Activated CD8-positive, alpha-beta T cell treated with anti-CD3 and anti-CD28 coated beads for 36 hours (primary cell): Measurements from ENCODE around the gene CIPC. TPM values are rescaled to one million over a fixed set of nuclear protein-coding genes. Genes with fewer than 3 reads are reported as not detected.
A peak's percentile ranks its signal among the peaks of the same experiment; 100 is the strongest.

Source experiments
- ATAC-seq: fragments of 200-7000 bp; cut with Tn5 transposase; one replicate; pipeline ENCODE4 v1.10.0; 2021; ENCODE audit warnings: mild to moderate bottlenecking, moderate library complexity
- CTCF ChIA-PET: fragments of 350-600 bp; sonication (Branson Sonifier 250); formaldehyde crosslinking; loops from one replicate; lab custom pipeline; 2021; ENCODE audit warnings: antibody characterized with exemption; lab: Charles Lee
- POLR2A ChIA-PET: fragments of 350-600 bp; sonication (Branson Sonifier 250); formaldehyde crosslinking; loops from one replicate; lab custom pipeline; 2021; ENCODE audit warnings: antibody characterized with exemption; lab: Charles Lee
- DNase-seq: peaks from one replicate; pipeline ENCODE4 v3.0.0-alpha.2; 2020
- H3K27ac Mint-ChIP-seq: one replicate; pipeline ENCODE4 v1.8.0; 2021; ENCODE audit warnings: mild to moderate bottlenecking, mixed read lengths
- H3K27me3 Mint-ChIP-seq: one replicate; pipeline ENCODE4 v1.8.0; 2021; ENCODE audit warnings: mixed read lengths
- H3K36me3 Mint-ChIP-seq: one replicate; pipeline ENCODE4 v1.8.0; 2021; ENCODE audit warnings: low read depth, mixed read lengths
- H3K4me1 Mint-ChIP-seq: one replicate; pipeline ENCODE4 v1.8.0; 2021; ENCODE audit warnings: low read depth, mixed read lengths
- H3K4me3 Mint-ChIP-seq: one replicate; pipeline ENCODE4 v1.8.0; 2021; ENCODE audit warnings: mild to moderate bottlenecking, moderate library complexity, mixed read lengths
- H3K9me3 Mint-ChIP-seq: one replicate; pipeline ENCODE4 v1.8.0; 2021; ENCODE audit warnings: mixed read lengths
- intact Hi-C: fragments of 100-400 bp; cut with micrococcal nuclease; formaldehyde crosslinking; loops from one replicate; pipeline ENCODE4 v1.10.0; 2022
- total RNA-seq, 2 experiments: library from RNA; stranded (reverse); gene quantifications; one replicate each; pipeline ENCODE4 v1.2.3, GENCODE V29; 2021
- TF ChIP-seq, protein P1 (sequence below): fragments of 200-600 bp; IDR thresholded peaks from one replicate; pipeline ENCODE4 v1.8.0; 2022; ENCODE audit warnings: antibody characterized with exemption, mild to moderate bottlenecking

Gene CIPC
- total RNA-seq, 2 experiments from 2014 or later = 8.8 to 9.6 TPM

DNA sequence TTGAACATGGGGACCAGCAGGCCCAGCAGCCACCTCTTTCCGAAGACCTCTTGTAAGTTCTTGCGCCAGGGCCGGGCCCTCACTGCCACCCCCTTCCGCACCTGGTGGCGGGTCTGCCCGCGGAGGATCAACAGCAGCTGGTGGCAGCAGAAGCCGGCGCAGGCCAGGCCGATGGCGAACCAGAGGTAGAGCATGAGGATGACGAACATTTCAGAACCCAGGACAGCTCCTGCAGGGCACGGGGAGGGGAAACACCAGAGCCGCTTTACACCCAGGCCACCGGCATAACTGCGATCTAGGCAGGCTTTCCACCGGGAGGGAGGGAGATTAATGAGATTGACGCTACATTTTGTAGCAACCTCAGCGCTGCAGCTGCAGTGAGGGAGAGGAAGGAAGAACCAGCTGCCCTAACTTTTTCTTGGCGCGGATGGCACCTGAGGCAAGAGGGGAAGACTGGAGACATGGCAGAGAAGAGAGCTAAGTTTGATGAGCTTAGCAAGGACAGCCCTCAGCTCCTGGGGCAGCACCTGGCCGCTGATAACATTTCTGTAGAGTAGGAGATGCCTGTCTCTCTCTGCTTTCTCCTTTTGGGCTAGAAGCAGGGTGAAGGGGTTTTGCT is 35.8 kb downstream of the CIPC start:
- TF ChIP-seq, protein P1, sequence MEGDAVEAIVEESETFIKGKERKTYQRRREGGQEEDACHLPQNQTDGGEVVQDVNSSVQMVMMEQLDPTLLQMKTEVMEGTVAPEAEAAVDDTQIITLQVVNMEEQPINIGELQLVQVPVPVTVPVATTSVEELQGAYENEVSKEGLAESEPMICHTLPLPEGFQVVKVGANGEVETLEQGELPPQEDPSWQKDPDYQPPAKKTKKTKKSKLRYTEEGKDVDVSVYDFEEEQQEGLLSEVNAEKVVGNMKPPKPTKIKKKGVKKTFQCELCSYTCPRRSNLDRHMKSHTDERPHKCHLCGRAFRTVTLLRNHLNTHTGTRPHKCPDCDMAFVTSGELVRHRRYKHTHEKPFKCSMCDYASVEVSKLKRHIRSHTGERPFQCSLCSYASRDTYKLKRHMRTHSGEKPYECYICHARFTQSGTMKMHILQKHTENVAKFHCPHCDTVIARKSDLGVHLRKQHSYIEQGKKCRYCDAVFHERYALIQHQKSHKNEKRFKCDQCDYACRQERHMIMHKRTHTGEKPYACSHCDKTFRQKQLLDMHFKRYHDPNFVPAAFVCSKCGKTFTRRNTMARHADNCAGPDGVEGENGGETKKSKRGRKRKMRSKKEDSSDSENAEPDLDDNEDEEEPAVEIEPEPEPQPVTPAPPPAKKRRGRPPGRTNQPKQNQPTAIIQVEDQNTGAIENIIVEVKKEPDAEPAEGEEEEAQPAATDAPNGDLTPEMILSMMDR = no peak
- DNase-seq (peak; percentile 81), ATAC-seq (peak; percentile 96)
- Mint-ChIP-seq H3K9me3 (no peaks in the 10 kb centered on the region), H3K4me3 (no peak overlapping the region), H3K27ac (no peak overlapping the region), H3K36me3 (no peaks in the 10 kb centered on the region), H3K4me1 (no peaks in the 10 kb centered on the region), H3K27me3 (peaks cover 47% of the 10 kb centered on the region)
- CTCF ChIA-PET = interaction anchor here (1.0 to 4.5 kb wide), 10 partner anchors 8 to 182 kb away, joined by 3 to 32 read pairs (median 6); no protein-coding TSS in a partner anchor
- POLR2A ChIA-PET = interaction anchor here (1.0 to 1.5 kb wide), 2 partner anchors 12 to 77 kb away, joined by 3 read pairs; no protein-coding TSS in a partner anchor
- intact Hi-C loops = no loop called here

DNA sequence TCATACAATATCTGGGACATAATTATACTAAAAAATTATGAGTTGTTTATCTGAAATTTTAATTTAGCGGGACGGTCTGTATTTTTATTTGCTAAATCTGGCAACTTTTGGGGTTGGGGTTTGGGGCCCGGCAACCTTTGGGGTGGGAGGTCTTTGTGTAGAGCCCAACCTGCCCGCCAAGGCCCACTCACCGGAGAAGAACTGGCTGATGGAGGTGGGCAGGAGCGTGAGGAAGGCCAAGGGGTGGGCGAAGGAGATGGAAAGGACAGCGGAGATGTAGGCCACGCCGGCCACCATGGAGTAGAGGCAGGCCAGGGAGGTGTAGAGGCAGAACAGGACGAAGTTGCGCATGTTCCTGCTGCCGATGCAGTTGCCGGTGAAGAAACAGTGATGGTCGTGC is 41.0 kb downstream of the CIPC start:
- intact Hi-C loops = no loop called here
- Mint-ChIP-seq H3K27me3 (peaks cover 60% of the 10 kb centered on the region), H3K9me3 (no peaks in the 10 kb centered on the region), H3K4me1 (peaks cover 14% of the 10 kb centered on the region), H3K36me3 (no peaks in the 10 kb centered on the region), H3K27ac (no peak overlapping the region), H3K4me3 (no peak overlapping the region)
- no peak for DNase-seq
- CTCF ChIA-PET = no interaction called here
- TF ChIP-seq, protein P1 = no peak
- POLR2A ChIA-PET = no interaction called here
- no peak for ATAC-seq

DNA sequence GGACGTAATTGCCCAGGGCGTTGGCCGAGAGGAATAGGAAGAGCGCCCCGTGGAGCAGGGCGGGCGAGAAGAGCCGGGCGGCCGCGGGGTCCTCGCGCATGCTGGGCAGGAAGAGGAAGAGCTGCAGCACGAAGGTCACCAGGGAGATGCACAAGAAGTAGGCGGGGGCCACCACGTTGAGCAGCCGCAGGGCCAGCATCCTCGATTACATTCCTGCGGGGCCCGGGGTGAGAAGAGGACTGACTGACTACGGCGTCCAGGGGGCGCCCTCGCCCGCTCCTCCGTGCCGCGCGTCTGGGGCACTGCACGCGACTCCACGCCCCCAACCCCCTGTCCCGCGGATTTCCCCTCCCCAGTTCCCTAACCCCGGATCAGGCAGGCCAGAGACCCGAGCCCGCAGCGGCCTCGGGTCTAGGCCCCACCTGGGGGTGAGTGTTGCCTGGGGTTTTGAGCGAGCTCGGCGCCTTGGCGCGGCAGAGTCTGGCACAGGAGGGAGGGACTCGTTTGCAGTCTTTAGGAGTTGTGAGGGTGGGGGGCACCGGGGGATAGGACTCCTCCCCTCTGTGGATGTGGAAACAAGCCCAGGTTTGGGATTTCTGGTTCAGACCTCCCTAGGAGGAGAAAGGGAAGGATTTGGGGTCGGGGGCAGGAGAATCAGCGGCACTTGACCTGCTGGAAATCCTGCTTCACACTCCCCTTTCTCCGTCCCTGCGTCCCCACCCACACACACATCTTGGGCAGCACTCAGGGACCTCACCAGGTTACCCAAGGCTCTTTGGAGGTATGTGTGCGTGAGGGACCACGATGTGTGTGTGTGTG is 41.7 kb downstream of the CIPC start:
- H3K27me3 Mint-ChIP-seq = peaks cover 59% of the 10 kb centered on the region
- H3K36me3 Mint-ChIP-seq = no peaks in the 10 kb centered on the region
- no peaks in the 10 kb centered on the region for H3K9me3 Mint-ChIP-seq
- intact Hi-C loops = no loop called here
- CTCF ChIA-PET = interaction anchor here (0.6 to 1.4 kb wide), 7 partner anchors 10 to 176 kb away, joined by 3 to 5 read pairs (median 3); partner anchors contain the start of gene CIPC
- peaks cover 14% of the 10 kb centered on the region for H3K4me1 Mint-ChIP-seq
- ATAC-seq = peak; percentile 89
- no peak overlapping the region for H3K27ac Mint-ChIP-seq
- TF ChIP-seq, protein P1 = peak; percentile 70
- peak; percentile 70 for DNase-seq
- peak overlapping the region; percentile 18 for H3K4me3 Mint-ChIP-seq
- POLR2A ChIA-PET = interaction anchor here (0.7 kb wide), 1 partner anchor 58 kb away, joined by 4 read pairs; no protein-coding TSS in a partner anchor

DNA sequence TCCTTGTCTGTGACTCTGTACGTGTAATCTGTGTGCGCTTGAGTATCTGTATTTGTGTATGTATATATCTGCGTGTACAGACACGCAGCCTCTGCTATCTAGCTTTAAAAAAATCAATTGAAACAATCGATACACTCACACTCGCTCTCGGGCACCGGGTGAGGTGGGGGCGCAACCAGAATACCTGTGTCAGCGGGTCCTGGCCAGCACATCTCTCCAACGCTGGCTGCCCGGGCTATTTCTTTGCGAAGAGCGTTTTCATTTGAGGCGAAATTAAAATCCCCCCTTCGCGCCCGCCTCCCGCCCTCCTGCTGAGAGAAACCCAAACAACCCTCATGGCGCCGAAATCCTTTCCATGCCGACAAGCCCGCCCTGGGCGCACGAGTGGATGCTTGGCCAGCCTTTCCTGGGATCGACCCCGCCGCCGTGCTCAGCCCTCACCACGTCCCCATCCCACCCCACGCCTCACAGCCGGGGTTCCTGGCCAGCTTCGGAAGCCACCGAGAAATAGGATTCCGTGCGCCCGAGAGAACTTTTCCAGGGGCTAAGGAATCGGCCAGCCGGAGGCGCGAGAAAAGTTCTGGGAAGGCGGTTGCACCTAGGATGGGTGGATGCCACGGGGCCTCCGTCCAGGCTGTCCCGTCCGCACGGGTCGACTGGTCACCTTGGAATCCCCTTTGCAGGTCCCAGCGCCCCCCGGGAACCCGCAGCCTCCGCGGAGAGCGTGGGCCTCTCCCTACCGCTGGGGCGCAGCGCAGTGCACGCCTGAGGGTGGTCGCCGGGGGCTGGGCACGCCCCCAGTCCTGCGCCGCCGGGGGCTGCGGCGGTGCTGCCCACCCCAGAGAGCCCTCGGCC is 42.5 kb downstream of the CIPC start:
- peaks cover 14% of the 10 kb centered on the region for H3K4me1 Mint-ChIP-seq
- H3K27ac Mint-ChIP-seq = no peak overlapping the region
- POLR2A ChIA-PET = interaction anchor here (0.7 kb wide), 1 partner anchor 57 kb away, joined by 4 read pairs; no protein-coding TSS in a partner anchor
- intact Hi-C loops = no loop called here
- H3K4me3 Mint-ChIP-seq = no peak overlapping the region
- peaks cover 59% of the 10 kb centered on the region for H3K27me3 Mint-ChIP-seq
- H3K36me3 Mint-ChIP-seq = no peaks in the 10 kb centered on the region
- CTCF ChIA-PET = interaction anchor here (0.6 to 4.2 kb wide), 9 partner anchors 9 to 176 kb away, joined by 3 to 33 read pairs (median 3); partner anchors contain the start of gene CIPC
- ATAC-seq = no peak
- TF ChIP-seq, protein P1 = no peak
- H3K9me3 Mint-ChIP-seq = no peaks in the 10 kb centered on the region
- DNase-seq = no peak
